K562 (cell line): Measurements from ENCODE around the gene DIP2C. TPM values are rescaled to one million over a fixed set of nuclear protein-coding genes. Genes with fewer than 3 reads are reported as not detected.

ENCODE experiments used
- ATAC-seq: fragments of 200-7000 bp; cut with Tn5 transposase; 3 replicates; pipeline ENCODE4 v1.9.1; 2020; ENCODE audit warnings: moderate library complexity
- BruUV-seq: library from RNA; stranded (reverse); fragments of 400-500 nt; replicated peaks from 2 replicates; lab custom pipeline; 2021; lab: Mats Ljungman, UMichigan
- CTCF ChIA-PET: fragments of 300-600 bp; formaldehyde crosslinking; extraction: SDS; loops from one replicate; lab custom pipeline; 2021; ENCODE audit warnings: low intra/inter-chr PET ratio; lab: Yijun Ruan, JAX
- POLR2A ChIA-PET: fragments of 300-600, 350-650 bp; sonication (Branson Sonifier 250); formaldehyde crosslinking; extraction: SDS; loops from one replicate; lab custom pipeline; 2021; ENCODE audit warnings: antibody characterized with exemption, inconsistent platforms; lab: Yijun Ruan, JAX
- DNase-seq, 4 experiments: peaks; one replicate each; pipeline versions ENCODE4 v3.0.0 to v3.0.0-alpha.2; 2011 to 2018; ENCODE audit warnings: low spot score in 3 of 4, mixed read lengths in 3 of 4; ENCODE audit errors: extremely low read depth in 1 of 4
- FAIRE-seq: peaks from 2 replicates; lab custom pipeline; 2011; peaks lifted over from hg19 to GRCh38; lab: Jason Lieb, UNC
- H2AFZ ChIP-seq: 2 replicates; pipeline ENCODE4 v1.6.0; 2011; ENCODE audit warnings: low read depth, low read length, control low read depth, inconsistent platforms
- H3K27ac ChIP-seq: fragments of 200-600 bp; 3 replicates; pipeline ENCODE4 v1.8.0; 2011; ENCODE audit warnings: low read depth, mild to moderate bottlenecking, control low read depth, inconsistent platforms, low read length, moderate library complexity, mixed read lengths; ENCODE audit errors: extremely low read depth
- H3K27me3 ChIP-seq, 2 experiments: fragments of 300-600 bp in 1 of 2; 2 replicates in 1 of 2; 3 replicates in 1 of 2; pipeline versions ENCODE4 v1.6.0 to v1.8.0; 2011; ENCODE audit warnings: inconsistent platforms in 2 of 2, low read length in 2 of 2, mild to moderate bottlenecking in 1 of 2, mixed read lengths in 1 of 2, moderate library complexity in 1 of 2; ENCODE audit not compliant: control insufficient read depth in 2 of 2, insufficient read depth in 2 of 2
- H3K36me3 ChIP-seq: fragments of 300-600 bp; 3 replicates; pipeline ENCODE4 v1.8.0; 2011; ENCODE audit warnings: mild to moderate bottlenecking, low read length, inconsistent platforms; ENCODE audit not compliant: control insufficient read depth, insufficient read depth
- H3K4me1 ChIP-seq, 2 experiments: fragments of 200-600 bp in 1 of 2; replicated peaks in 1 of 2; 2 replicates in 1 of 2; 3 replicates in 1 of 2; pipeline versions ENCODE4 v1.5.1 to v1.8.0; 2011; ENCODE audit warnings: inconsistent platforms in 2 of 2, low read length in 2 of 2, mild to moderate bottlenecking in 1 of 2, mixed read lengths in 1 of 2, moderate library complexity in 1 of 2; ENCODE audit not compliant: control insufficient read depth in 2 of 2, insufficient read depth in 2 of 2
- H3K4me2 ChIP-seq: 2 replicates; pipeline ENCODE4 v1.6.1; 2011; ENCODE audit warnings: low read length, control low read depth, inconsistent platforms, mixed read lengths; ENCODE audit not compliant: insufficient read depth
- H3K4me3 ChIP-seq: fragments of 200-600 bp; sonication (generic), shearing (Covaris generic); 2 replicates; pipeline ENCODE4 v1.5.1; 2016; ENCODE audit warnings: control low read depth, inconsistent platforms
- H3K79me2 ChIP-seq: fragments of 200-600 bp; 3 replicates; pipeline ENCODE4 v1.8.0; 2011; ENCODE audit warnings: low read length, inconsistent platforms; ENCODE audit not compliant: control insufficient read depth, insufficient read depth
- H3K9ac ChIP-seq, 2 experiments: 2 replicates each; pipeline versions ENCODE4 v1.6.0 to v1.6.1; 2011; ENCODE audit warnings: low read depth in 2 of 2, low read length in 2 of 2, control low read depth in 1 of 2, inconsistent platforms in 1 of 2, mild to moderate bottlenecking in 1 of 2, mixed read lengths in 1 of 2; ENCODE audit not compliant: insufficient read depth in 1 of 2
- H3K9me1 ChIP-seq: one replicate; pipeline ENCODE4 v1.6.0; 2011; ENCODE audit warnings: inconsistent platforms, mild to moderate bottlenecking, low read length, moderate library complexity; ENCODE audit not compliant: control insufficient read depth, insufficient read depth
- H3K9me3 ChIP-seq: replicated peaks from 2 replicates; pipeline ENCODE4 v1.5.1; 2011; ENCODE audit warnings: low read depth, low read length, inconsistent platforms; ENCODE audit not compliant: control insufficient read depth, insufficient read depth
- H4K20me1 ChIP-seq: replicated peaks from 2 replicates; pipeline ENCODE4 v1.6.1; 2011; ENCODE audit warnings: low read length, inconsistent platforms, mixed read lengths; ENCODE audit not compliant: control insufficient read depth, insufficient read depth
- BCOR ChIP-seq: fragments of 450-650 bp; IDR thresholded peaks from 2 replicates; pipeline ENCODE4 v1.6.1; 2016
- CBX5 ChIP-seq: IDR thresholded peaks from 2 replicates; pipeline ENCODE4 v1.6.1; 2014; ENCODE audit warnings: low read depth, borderline replicate concordance
- GTF2E2 ChIP-seq: fragments of 200-800 bp; sonication (Bioruptor generic); IDR thresholded peaks from 2 replicates; pipeline ENCODE4 v1.6.1; 2016; ENCODE audit warnings: missing genetic modification characterization, missing compliant biosample characterization
- LEF1 ChIP-seq: fragments of 450-650 bp; IDR thresholded peaks from 2 replicates; pipeline ENCODE4 v1.6.1; 2016; ENCODE audit warnings: mild to moderate bottlenecking
- NUFIP1 ChIP-seq: fragments of 450-650 bp; IDR thresholded peaks from 2 replicates; pipeline ENCODE4 v1.6.1; 2018; ENCODE audit not compliant: partially characterized antibody
- POLR2AphosphoS5 ChIP-seq: IDR thresholded peaks from 2 replicates; pipeline ENCODE4 v1.6.1; 2011; ENCODE audit warnings: mild to moderate bottlenecking, low read depth, low read length, moderate library complexity; ENCODE audit not compliant: control insufficient read depth, insufficient read depth
- SOX6 ChIP-seq: fragments of 450-650 bp; IDR thresholded peaks from 2 replicates; pipeline ENCODE4 v1.6.1; 2014; ENCODE audit warnings: mild to moderate bottlenecking
- TRIM24 ChIP-seq, 2 experiments: fragments of 450-650 bp; IDR thresholded peaks; 2 replicates each; pipeline ENCODE4 v1.6.1; 2016
- XRCC3 ChIP-seq: fragments of 450-650 bp; IDR thresholded peaks from 2 replicates; pipeline ENCODE4 v1.6.1; 2017; ENCODE audit warnings: mild to moderate bottlenecking, moderate library complexity
- ZC3H4 ChIP-seq: sonication (generic); formaldehyde crosslinking; IDR thresholded peaks from 2 replicates; pipeline ENCODE4 v1.9.0; 2021; ENCODE audit warnings: missing genetic modification reagents, borderline replicate concordance
- ZNF324 ChIP-seq: fragments of 250-450 bp; sonication (Bioruptor Pico); IDR thresholded peaks from 2 replicates; pipeline ENCODE4 v1.4.0; 2020; ENCODE audit warnings: mild to moderate bottlenecking
- WGBS: fragments of 100-300 bp; shearing (Covaris generic); methylation state at CpG from one replicate; pipeline ENCODE4 v1.1.6; 2016; ENCODE audit warnings: low coverage, mixed read lengths; ENCODE audit not compliant: insufficient coverage; ENCODE audit errors: missing lambda C conversion rate; 5-methylcytosine and 5-hydroxymethylcytosine counted together
- in situ Hi-C: fragments of 300-500 bp; cut with MboI; formaldehyde crosslinking; loops from 4 replicates; pipeline ENCODE4 v1.15.0; 2018; ENCODE audit warnings: inconsistent platforms, mixed read lengths
- intact Hi-C: fragments of 100-400 bp; cut with micrococcal nuclease; formaldehyde crosslinking; loops from 2 replicates; pipeline ENCODE4 v1.14.2; 2022
- polyA plus RNA-seq, 8 experiments: library from polyadenylated mRNA; depleted of rRNA in 4 of 8; stranded (reverse) in 5 of 8; unstranded in 3 of 8; fragments of >200 nt; fragmentation: Nextera tagmentation in 2 of 8; fragmentation: Illumina TruSeq in 1 of 8; extraction: Ambion mirVana in 2 of 8; extraction: Trizol in 1 of 8; gene quantifications; 2 replicates each; pipeline versions ENCODE4 v1.2.1 to v1.2.3, GENCODE V29; 2011 to 2014; ENCODE audit warnings: inconsistent platforms in 1 of 8, missing spikeins in 1 of 8
- total RNA-seq, 7 experiments: library from RNA; depleted of rRNA in 6 of 7; stranded (reverse); fragments of >200 nt in 6 of 7; fragmentation: Illumina TruSeq in 2 of 7; extraction: Trizol in 2 of 7; gene quantifications; 2 replicates each; pipeline versions ENCODE4 v1.2.1 to v1.2.3, GENCODE V29; 2011 to 2021; ENCODE audit warnings: low replicate concordance in 1 of 7
- TF ChIP-seq, protein P1 (sequence below): fragments of 250-450 bp; sonication (Bioruptor Pico); IDR thresholded peaks from 2 replicates; pipeline ENCODE4 v1.9.0; 2021; ENCODE audit warnings: mild to moderate bottlenecking, inconsistent platforms
- TF ChIP-seq, protein P2 (sequence below): sonication (generic); formaldehyde crosslinking; IDR thresholded peaks from 2 replicates; pipeline ENCODE4 v1.8.0; 2022; ENCODE audit warnings: missing genetic modification reagents, mild to moderate bottlenecking, borderline replicate concordance

DIP2C gene
- total and polyA plus RNA-seq, 9 of the 15 experiments (the other 6 are each of a cell fraction or from before 2014, with no cell fraction given): 0.01 TPM; not detected in 8

DNA sequence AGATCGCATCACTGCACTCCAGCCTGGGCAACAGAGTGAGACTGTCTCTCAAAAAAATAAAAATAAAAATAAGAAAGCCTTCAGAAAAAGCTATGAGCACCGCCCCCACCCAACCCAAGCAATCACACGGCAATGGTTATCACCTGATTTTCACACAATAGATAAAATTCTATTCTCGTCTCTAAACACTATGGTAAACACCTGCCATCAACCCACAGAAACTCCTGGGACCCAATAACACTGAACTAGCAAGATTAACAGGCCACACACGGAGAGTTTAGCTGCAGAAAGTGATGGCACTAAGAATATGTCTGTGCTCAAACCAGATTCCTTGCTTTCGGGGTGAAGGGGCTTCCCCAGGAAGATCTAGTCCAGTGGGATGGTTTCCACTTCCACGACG lies 173.8 kb downstream of the DIP2C start:
- ChIA-PET POLR2A (no interaction called here), CTCF (no interaction called here)
- BruUV-seq: no TSS peak
- intact Hi-C loops: no loop called here
- H3K9ac ChIP-seq: no peak overlapping the region
- WGBS: 0% methylated on average over 8 of the region's 8 CpGs
- no peaks in the 10 kb centered on the region for H3K9me1 ChIP-seq
- no peak for ATAC-seq
- no peaks in the 10 kb centered on the region for H3K79me2 ChIP-seq
- H3K4me2 ChIP-seq: no peak overlapping the region
- in situ Hi-C loops: no loop called here
- H3K27ac ChIP-seq: no peak overlapping the region
- H3K4me3 ChIP-seq: no peak overlapping the region
- H4K20me1 ChIP-seq: no peaks in the 10 kb centered on the region
- H2AFZ ChIP-seq: no peak overlapping the region
- no peaks in the 10 kb centered on the region for H3K36me3 ChIP-seq
- peaks cover 0 to 3% of the 10 kb centered on the region in 2 experiments; a peak in 1 of 5 replicates for H3K4me1 ChIP-seq
- no peaks in the 10 kb centered on the region for H3K9me3 ChIP-seq
- DNase-seq: no peak
- H3K27me3 ChIP-seq: peaks cover 23 to 52% of the 10 kb centered on the region in 2 experiments; a peak in 4 of 5 replicates
- FAIRE-seq: no peak
- TF ChIP-seq NUFIP1 (no peak), SOX6 (no peak), ZNF324 (CRISPR knock-in tag) (no peak), ZC3H4 (CRISPR knock-in tag) (no peak), LEF1 (no peak)
- TF ChIP-seq, all 486 proteins: peak for 0

GRCh38 chr10:514137-514671 lies 175.3 kb downstream of the DIP2C start:
- Histone ChIP-seq H3K9me1 (no peaks in the 10 kb centered on the region), H3K9me3 (no peaks in the 10 kb centered on the region), H2AFZ (no peak overlapping the region), H3K27ac (no peak overlapping the region), H4K20me1 (no peaks in the 10 kb centered on the region), H3K36me3 (no peaks in the 10 kb centered on the region), H3K79me2 (no peaks in the 10 kb centered on the region), H3K4me1 (peaks cover 0 to 3% of the 10 kb centered on the region in 2 experiments; a peak in 1 of 5 replicates), H3K4me2 (no peak overlapping the region), H3K4me3 (no peak overlapping the region), H3K27me3 (peaks cover 31 to 57% of the 10 kb centered on the region in 2 experiments; a peak in 4 of 5 replicates), H3K9ac (no peak overlapping the region)
- in situ Hi-C loops: no loop called here
- WGBS: 2% methylated on average over 22 of the region's 22 CpGs
- no peak for FAIRE-seq
- DNase-seq: no peak
- CTCF ChIA-PET: interaction anchor here (0.6 kb wide), 1 partner anchor 276 kb away, joined by 3 read pairs; no protein-coding TSS in a partner anchor
- no TSS peak for BruUV-seq
- no peak for ATAC-seq
- intact Hi-C loops: no loop called here
- POLR2A ChIA-PET: interaction anchor here (0.6 kb wide), 1 partner anchor 153 kb away, joined by 3 read pairs; no protein-coding TSS in a partner anchor
- TF ChIP-seq, protein P1, sequence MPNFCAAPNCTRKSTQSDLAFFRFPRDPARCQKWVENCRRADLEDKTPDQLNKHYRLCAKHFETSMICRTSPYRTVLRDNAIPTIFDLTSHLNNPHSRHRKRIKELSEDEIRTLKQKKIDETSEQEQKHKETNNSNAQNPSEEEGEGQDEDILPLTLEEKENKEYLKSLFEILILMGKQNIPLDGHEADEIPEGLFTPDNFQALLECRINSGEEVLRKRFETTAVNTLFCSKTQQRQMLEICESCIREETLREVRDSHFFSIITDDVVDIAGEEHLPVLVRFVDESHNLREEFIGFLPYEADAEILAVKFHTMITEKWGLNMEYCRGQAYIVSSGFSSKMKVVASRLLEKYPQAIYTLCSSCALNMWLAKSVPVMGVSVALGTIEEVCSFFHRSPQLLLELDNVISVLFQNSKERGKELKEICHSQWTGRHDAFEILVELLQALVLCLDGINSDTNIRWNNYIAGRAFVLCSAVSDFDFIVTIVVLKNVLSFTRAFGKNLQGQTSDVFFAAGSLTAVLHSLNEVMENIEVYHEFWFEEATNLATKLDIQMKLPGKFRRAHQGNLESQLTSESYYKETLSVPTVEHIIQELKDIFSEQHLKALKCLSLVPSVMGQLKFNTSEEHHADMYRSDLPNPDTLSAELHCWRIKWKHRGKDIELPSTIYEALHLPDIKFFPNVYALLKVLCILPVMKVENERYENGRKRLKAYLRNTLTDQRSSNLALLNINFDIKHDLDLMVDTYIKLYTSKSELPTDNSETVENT: no peak
- TF ChIP-seq POLR2AphosphoS5 (no peak), XRCC3 (no peak), CBX5 (no peak), GTF2E2 (tag) (no peak), TRIM24 (IDR thresholded peaks at IDR 0.05) (no peak), BCOR (no peak)
- TF ChIP-seq, protein P2, sequence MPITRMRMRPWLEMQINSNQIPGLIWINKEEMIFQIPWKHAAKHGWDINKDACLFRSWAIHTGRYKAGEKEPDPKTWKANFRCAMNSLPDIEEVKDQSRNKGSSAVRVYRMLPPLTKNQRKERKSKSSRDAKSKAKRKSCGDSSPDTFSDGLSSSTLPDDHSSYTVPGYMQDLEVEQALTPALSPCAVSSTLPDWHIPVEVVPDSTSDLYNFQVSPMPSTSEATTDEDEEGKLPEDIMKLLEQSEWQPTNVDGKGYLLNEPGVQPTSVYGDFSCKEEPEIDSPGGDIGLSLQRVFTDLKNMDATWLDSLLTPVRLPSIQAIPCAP (CRISPR knock-in tag): no peak
